Measurements from ENCODE around the gene CYB5D1.
"Not testable (repeated sequence)": the region's sequence is repeated elsewhere in the genome, so short reads cannot be mapped to it uniquely, and the experiment has no call there.

Gene CYB5D1

DNA sequence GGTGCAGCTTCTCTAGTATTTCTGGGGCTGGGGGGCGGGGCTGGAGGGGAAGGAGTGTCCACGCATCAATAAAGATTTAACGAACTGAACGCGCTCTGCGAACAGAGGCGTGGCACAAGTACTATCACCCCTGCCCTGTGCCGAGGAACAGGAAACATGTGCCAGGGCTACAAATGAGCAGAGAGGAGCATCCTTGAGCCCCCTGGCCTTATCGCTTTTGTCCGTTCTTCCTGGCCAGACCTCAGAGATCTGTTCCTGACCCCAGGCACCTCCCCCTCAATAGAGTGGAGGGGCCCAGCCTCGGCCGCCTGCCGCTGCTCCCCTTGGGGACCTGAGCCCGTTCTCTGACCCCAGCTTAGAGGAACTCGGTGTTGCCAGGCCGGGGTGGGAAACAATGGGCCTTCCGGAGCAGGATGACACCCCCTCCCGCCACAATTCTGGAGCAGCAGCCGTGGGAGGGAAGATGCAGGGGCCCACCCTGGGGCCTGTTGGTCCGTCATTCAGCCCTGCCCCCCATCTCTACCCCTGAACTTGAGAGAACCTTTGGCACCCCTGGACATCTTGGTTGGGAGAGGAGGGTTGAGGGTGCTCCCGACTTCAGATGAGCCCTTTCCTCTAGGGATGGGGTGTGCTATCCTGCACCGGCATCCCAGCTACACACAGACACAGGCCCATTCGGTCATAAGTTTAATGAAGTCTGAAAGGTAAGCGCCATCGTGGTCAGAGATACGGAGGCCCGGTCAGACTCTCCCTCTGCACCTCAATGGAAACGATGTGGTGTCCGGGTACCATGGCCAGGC is 1.6 kb upstream of the CYB5D1 start:
- no peak for DNase-seq

DNA sequence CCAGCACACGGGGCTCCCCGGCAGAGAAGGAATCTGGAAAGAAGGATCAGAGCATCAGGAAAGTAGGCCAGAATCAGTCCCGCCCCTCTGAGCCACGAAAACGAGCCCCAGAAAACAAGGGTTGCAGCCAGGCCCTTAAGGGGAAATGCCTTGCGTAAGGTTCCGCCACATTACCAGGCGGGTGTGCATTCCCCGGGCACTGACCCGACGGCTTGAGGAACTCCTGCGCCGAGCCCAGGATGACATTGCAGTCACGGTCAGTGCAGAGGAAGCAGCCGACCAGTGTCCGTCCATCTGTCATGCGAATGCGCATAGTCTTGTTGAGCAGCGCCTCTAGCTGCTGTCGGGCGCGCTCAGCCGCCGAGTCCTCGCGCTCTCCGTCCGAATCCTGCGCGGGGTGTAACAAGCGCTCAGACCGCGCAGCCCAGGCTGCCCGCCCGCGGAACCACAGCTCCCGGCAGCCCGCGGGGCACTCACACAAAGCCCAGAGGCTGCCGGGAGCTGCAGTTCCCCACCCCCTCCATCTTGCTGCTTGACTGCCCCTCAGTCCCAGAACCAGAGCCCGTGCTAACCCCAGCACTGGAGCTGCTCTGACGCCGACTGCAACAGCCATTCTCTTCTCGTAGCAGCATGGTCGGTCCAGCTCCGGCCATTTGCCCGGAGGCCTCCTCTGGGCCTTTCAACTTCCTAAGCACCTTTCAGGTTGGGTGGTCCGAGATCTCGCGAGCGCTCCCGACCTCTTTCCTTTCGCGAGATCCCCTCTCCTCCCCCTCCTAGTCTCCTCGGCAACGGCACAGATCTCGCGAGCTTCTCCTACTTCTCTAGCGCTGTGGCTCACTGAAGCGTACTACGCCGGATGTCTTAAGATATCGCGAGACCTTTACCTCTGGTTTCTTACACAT is 741 bp upstream of the CYB5D1 start, which contains the start of gene NAA38:
Gene NAA38 (minus strand): TSS at position 749 of the 902 bp plus-strand sequence. CDS start 96 bp downstream, at position 653.
- peak; percentile 100 for DNase-seq

DNA sequence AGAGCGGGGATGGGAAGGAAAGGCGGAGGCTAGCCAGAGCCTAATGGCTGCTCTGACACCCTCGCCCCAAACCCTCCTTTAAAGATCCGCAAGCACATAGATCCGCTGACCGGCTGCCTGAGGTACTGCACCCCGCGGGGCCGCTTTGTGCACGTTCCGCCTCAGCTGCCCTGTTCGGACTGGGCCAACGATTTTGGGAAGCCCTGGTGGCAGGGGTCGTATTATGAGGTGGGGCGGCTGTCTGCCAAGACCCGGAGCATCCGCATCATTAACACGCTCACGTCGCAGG is 663 bp downstream of the CYB5D1 start:
- DNase-seq, result peak; percentile 50

DNA sequence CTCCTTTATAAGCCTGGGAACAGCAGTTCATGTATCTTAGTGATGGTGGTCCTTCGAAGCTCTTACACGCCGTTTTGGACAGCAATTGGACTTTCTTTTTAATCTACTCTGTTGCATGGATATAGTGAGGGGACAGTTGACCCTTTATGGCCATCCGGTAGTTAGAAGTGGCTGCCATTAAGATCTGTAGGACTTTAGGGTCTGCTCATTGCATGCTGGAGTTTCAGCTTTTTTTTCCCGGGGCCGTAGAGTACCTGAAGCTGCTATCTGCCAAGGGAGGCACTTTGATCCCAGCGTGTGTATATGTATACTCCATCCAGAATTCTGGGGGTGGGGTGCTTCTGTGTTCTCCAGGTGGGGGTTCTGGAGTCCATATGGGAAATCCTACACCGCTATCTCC is 1.2 kb downstream of the CYB5D1 start:
- no peak for DNase-seq

DNA sequence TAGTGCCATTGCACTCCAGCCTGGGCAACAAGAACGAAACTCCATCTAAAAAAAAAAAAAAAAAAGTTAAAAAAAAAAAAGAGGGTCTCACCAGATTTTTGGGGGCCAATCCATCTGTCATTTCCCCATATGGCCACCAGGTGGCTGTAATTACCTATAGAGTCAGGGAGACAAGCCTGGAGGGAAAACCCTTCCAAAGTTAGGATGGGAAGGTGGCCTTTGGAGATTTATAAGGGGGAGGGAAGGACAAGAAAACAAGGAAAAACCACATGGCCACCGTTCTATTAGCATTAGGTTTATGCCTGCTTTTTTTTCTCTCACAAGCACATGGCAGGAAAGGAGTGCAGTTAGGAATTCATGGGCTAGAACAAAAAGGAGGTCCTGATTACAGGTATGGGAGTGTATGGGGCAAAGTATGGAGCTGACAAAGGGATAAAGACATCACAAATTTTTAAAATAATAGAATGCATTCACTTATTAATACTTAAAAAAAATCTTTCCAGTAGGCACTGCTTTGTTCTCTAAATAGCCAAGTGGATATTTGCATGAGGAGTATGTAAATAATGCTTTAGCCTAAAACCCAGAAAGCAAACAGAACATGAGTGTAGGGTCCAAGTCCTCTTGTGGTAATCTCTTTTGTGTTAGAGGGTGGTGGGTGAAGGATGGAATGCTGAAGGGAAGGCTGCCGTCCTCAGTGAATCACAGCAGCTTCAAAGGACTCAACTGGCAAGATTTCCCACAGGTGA is 5.1 kb downstream of the CYB5D1 start:
- peak; percentile 72 for DNase-seq

DNA sequence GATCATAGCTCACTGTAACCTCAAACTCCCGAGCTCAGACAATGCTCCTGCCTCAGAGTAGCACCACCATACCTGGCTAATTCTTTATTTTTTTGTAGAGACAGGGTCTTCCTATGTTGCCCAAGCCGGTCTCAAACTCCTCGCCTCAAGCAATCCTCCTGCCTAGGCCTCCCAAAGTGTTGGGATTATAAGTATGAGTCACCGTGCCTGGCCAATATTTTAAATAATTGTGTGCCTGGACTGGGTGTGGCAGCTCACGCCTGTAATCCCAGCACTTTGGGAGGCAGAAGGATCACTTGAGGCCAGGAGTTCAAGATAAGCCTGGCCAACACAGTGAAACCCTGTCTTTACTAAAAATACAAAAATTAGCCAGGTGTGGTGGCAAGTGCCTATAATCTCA is 6.6 kb downstream of the CYB5D1 start:
- DNase-seq, result not testable (repeated sequence)

DNA sequence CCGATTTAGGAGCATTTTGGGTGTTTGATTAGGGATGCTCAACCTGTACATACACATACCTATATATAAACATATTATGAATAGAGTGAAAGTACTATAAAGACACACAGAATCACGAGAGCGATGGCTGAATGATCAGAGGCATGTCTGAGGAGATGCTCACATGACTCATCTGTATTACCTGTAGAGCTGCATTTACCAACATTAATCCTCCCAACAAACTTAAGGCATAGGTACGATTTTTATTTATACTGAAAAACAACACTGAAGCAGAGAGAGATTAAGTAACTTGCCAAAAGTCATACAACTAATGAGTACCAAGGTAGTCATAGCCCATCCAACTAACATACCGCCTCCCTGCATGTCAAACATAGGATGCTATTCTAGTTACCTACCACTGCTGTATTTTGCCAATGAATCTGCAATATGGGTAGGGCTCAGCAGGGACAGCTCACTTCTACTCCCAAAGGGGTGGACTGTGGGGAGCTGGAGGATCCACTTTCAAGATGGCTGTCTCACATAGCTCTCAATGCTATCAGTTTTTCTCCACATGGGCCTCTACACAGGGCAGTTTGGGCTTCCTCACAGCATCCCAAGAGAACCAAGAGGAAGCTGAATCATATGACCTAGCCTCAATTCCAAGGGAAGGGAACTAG is 7.3 kb downstream of the CYB5D1 start:
- DNase-seq, result no peak

DNA sequence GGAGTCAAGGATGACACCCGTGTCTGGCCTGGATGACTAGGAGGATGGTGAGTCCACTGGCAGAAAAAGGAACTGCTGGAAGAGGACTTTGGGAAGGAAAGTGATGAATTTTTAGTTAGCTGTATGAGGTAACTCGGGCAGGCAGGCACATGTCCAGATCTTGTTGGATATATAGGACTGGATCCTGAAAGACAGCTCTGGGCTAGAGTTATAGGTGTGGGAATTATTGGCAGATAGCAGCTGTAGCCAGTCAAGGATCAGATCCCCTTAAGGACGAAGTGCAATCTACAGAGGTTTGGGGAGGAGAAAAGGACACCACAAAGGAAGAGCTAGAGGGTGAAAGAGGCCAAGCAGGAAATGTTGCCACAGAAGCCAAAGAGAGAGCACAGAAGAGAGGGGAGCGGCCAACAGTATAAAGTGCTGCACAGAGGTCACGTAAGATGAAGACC is 10.1 kb downstream of the CYB5D1 start:
- no peak for DNase-seq

DNA sequence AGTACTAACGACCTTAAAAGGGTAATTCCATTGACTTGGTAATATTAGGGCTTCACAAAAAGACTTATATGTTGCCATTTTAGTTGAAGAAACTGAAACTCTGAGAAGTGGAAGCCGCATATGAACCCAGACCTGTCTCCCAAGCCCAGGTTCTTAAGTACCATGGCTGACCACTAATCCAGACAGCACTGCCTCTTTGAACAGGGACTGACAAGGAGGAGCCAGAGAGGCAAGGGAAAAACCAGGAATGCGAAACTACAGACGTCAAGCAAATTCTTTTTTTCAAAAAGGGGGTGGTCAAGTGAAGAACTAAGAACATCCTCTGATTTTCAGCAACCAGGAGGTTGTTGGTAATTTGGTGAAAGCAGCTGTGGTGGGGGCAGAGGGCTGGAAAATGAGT is 15.2 kb downstream of the CYB5D1 start:
- no peak for DNase-seq

DNA sequence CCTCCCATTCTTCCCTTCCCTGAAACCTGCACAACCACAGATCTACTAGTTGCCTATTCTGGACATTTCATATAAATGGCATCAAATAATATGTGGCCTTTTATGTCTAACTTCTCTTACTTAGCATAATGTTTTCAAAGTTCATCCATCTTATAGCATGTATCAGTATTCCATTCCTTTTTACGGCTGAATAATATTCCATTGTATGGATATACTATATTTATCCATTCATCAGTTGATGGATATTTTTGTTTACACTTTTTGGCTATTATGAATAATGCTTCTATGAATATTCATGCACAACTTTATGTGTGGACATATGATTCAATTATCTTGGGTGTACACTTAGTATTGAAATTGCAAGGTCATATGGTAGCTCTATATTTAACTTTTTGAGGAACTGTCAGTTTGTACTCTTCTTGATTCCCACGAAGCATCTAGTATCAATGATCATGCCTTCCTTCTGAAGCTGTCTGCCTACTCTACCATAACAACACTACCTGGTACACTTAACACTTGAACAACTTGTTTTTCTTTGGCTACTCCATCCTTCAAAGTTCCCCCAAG is 18.1 kb downstream of the CYB5D1 start:
- no peak for DNase-seq

DNA sequence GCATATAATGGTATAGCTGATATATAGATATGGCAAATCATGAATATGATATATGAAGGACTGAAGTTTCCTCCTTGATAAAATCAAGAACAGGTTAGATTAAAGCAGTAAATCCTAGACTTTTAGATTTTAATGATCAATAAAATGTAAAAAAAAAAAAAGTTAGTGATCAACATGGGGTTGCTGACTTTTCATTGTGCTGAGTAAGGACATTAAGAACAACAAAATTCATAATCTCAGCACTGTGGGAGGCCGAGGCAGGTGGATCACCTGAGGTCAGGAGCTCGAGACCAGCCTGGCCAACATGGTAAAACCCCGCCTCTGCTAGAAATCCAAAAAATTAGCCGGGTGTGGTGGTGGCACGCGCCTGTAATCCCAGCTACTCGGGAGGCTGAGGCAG is 20.4 kb downstream of the CYB5D1 start:
- DNase-seq, result no peak

DNA sequence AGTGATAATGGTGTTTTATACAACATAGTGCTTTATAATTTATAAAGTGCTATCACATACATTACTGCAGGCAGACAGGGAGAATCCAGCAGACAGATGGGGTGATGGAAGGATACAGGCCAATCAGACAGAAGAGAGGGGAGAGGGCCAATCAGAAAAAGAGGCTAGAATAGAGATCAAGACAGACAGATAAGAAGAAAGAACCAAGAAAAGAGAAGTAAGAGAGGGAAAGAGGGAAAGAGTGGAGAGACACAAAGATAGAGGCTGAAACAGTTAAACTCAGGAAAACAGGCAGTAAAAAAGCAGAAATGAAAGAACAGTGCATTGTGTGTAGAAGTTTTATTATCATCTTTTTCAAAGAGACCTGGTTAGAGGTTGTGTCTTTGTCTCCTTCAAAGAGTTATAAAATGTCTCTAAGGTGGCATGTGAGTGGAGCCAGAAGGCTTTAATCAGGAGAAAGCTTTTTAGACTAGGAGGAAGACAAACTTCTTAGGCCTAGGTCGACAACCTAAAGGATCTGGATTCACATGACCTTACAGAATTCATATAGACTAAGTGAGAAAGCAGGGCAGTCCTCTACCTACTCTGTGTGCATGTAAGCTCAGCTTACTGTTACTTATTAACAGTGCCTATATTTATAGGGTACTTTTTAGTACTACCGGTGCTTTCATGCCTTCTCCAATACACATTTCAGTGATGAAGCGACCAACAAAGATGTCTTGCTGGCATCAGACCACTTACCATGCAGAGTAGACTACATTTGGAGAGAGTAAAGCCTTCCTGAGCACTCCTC is 22.5 kb downstream of the CYB5D1 start:
- DNase-seq, result no peak

DNA sequence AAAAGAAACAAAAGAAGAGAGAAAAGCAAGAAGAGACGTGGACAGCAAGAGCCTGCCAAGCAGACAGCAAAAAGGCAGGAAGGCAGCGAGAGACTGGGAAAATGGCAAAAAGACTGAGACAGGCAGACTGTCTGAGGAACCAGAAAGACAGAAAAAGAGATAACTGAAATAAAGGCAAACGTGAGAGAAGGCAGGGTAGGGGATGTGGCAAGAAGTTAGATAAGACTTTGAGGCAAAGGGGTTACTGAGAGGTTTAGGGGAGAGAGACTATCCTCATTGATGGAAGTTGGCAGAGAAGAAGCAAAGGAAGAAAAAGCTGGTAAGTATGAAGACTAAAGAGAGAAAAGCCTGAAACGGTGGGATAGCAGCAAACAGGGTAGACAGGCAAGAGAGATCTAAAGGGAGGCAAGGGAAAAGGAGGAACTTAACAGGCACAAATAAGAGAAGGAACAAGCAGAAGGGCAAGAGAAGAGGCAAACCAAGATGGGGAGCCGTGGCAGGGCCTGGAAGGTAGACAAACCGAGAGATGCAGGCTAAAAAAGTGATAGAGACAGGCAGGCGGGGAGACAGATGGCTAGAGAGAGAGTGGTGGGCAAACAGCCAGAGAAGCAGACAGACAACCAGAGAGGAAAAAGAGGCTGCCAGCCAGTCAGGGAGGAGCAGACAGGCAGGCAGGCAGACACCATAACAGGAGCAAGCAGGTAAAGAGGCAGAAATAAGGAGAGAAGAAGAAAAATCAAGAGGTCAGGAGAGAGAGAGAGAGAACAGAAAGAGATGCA is 23.7 kb downstream of the CYB5D1 start:
- DNase-seq, result peak; percentile 22

DNA sequence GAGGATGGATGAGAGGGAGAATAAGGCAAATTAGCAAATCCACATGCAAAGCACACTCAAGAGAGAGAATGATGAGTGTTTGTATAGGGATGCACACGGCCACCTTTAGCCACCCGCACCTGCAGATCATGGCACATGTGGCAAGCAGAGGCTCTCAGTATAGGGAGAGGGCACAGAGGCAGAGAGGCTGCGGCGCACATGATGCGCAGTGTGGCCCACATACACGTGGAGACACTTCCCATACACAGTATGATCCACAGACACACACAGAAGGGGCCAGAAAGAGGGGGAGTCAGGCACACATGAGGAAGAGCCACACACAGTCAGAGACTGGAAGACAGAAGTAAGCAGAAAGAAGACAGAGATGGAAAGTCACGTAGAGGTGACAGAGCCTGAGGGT is 24.3 kb downstream of the CYB5D1 start:
- DNase-seq, result no peak

DNA sequence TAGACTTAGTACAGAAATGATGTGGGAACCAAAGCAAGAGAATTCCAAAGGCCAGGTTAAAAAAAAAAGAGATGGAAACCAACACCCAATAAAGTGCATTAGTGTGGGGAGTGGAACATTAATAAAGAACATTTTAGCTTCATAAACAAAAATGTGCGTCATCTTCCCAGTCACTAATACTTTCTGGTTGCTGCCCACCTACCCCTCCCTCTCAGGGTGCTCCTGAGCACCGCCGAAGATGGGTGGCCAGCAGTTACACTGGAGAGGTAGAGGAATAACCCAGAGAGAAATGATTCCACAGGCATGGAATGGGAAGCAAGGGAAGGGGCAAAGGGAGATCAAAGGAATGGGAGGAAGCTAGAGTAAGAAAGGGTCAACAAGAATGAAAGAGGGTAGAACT is 24.8 kb downstream of the CYB5D1 start:
- DNase-seq, result no peak

DNA sequence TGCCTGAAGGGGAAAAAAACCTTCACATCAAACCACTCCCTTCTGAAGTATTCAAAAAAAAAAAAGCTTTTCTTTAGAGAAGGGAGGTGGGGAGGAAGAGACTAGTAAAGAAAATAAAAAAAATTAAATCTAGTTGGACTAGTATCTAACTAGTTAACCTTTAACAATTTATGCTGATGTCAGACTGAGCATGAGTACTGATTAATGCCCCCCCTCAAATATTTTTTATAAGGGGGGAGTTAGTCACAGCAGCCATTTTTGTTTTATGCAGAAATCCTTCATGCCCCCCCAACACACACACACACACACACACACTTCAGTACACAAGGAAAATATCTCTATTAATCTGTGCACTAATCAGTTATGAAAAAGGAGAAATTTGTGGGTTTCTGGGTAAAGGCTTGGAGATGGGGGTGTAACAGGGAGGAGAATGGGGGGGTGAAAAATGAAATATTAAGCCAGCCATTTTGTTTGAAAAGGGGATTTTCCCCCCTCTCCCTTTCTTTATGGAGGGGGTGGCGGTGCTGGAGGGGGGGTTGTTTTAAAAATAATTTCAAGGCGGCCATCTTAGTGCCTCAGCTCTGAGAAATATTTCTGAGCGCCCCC is 26.1 kb downstream of the CYB5D1 start:
- DNase-seq, result peak; percentile 67

DNA sequence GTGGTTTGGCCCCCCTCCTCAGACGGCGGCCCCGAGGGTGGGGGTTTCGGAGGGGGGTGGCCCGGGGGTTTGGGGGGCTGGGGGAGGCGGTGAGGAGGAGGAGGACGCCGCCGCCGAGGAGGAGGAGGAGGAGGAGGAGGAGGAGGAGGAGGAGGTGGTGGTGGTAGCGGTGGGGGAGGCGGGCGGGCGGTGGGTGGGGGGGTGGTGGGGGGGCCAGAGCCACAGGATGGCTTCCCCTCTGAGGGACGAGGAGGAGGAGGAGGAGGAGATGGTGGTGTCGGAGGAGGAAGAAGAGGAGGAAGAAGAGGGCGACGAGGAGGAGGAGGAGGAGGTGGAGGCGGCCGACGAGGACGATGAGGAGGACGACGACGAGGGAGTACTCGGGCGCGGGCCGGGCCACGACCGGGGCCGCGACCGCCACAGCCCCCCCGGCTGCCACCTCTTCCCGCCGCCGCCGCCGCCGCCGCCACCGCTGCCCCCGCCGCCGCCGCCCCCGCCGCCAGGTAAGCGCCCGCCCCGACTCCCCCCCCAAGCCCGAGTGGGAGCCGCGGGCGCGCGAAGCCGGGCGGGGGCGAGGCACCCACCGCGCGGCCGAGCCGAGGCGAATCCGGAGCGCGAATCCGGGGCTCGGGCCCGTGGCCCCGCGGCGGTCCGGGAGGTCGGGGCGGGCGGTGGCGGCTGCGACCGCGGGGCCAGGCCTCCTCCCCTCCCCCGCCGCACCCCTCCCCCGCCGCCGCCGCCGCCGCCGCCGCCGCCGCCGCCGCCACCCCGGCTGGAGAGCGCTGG is 27.0 kb downstream of the CYB5D1 start:
- DNase-seq, result peak; percentile 46

DNA sequence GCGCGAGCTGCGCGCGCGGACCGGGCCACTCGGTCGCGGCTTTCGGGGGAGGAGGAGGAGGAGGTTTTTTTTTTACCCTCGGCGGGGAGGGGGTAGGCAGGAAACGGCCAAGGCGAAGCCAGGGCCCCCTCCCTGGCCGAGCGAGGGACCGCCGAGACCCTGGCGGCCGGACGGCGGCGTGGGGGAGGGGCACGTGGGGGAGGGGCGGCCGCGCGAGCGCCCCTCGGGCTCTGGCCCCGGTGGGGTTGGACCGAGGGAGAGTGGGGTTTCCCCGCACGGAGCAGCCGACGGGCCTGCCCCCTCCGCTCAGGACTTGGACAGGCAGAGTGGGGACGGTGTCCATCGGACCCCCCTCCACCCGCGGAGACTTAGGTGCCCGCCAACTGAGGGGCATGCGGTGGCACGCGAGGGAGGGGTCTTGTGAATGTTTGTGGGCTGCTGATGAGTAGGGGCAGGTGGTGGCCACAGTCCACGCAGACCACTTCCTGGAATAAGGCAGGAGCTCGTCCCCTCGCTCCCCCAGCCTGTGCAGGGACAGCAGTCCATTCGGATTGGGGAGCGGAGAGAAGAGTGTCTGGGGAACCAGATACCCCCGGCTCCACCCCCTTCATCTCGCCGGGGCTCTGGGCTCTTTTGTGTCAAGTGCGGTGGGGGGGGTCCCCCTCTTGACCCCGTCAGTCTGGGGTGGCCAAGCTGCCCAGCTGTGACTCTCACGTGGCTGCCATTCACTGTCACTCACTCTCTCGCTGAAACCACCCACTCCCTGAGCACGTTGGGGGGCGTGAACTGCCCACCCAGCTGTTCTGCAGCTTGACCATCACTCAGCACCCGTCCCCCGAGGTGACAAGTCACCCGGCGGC is 27.8 kb downstream of the CYB5D1 start:
- DNase-seq, result peak; percentile 64

Data from fibroblast of skin of scalp (primary cell).